Cerebellar nuclear complex (tissue), 1 donor: Measurements from ENCODE around the gene DLK1.

Experiments
- DNase-seq, 2 experiments: peaks; one replicate each; lab custom pipeline; 2025; lab: John Stamatoyannopoulos, UW

DLK1 gene

DNA sequence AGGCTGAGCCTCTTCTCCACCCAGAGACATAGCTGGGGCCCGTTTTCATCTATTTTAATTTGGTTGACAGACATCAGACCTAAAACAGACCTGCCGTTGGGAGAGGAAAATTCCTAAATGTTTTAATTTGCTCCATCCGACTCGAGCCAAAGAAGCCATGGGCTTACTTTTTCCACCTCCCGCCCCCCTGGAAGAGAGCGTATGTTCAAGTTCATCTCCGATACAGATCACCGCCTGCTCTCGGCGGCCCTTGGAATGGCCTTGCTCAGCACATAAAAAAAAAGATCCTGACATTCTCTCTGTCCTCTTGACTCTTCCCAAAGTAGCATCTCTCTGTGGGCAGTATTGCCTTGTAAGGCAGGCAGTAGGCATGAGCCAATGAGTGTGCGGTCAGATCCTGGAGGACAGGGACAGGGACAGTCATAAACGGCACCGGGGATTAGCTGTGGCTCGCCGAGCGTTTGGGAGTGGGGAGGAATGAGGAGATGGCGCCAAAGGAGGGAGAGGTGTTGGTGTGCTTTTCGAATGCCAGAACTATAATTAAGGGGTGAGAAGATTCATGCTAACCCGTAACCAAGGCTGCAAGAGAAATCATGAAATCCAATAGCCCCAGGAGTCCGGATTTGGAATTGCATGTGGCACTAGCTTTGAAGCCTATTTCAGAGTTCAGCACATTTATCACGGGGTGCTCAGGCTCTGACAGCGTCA lies 51.3 kb downstream of the DLK1 start:
- no peak for DNase-seq

DNA sequence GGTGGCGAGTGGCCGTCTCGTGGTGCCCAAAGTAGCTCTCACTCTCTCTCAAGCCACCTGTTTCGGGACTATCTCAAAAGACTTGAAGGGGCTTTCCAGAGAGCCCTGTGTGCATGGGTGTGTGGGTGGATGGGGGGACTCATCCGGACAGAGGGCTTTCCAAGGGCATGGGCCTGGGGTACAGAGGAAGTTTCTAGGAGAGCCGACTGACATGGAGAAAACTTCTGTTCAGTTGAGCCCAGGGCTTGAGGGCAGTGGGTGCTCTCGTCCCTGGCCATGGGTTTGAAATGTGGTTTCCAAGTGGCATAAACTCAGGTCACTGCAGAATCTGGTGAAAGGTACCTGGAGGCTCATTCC lies 51.8 kb downstream of the DLK1 start:
- no peak for DNase-seq

DNA sequence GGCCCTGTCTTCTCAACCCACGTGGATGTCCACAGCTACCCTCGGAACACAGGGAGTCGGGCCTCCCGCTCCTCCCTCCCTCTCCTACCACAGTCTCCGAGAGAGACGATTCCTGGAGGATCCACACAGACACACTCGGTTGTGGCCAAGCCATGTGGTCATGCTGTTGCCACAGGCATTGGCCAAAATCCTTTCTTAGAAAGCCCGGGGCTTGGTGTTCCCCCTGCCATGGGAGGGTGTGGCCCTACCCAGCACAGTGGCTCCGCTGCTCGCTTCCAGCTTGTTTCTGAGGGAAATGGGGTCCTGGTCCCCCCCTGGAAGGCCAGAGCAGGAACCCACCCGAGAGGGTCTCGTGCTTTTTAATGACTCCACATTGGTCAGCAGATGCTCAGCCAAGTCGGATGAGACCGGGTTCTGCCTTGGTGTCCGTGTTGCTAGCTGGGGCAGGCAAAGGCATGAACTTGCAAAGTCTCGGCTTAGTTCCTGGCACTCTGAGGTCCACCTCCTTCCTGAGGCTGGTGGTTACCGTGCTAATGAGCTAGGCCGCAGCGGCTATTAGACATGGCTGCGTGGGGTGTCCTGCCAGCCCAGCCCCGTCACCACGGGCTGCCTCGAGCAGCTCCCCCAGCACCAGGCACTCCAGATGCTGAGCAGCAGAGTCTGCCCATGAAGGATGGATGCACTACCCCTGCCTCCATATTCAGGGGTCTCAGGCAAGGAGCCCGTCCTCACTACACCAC lies 52.4 kb downstream of the DLK1 start:
- no peak for DNase-seq

DNA sequence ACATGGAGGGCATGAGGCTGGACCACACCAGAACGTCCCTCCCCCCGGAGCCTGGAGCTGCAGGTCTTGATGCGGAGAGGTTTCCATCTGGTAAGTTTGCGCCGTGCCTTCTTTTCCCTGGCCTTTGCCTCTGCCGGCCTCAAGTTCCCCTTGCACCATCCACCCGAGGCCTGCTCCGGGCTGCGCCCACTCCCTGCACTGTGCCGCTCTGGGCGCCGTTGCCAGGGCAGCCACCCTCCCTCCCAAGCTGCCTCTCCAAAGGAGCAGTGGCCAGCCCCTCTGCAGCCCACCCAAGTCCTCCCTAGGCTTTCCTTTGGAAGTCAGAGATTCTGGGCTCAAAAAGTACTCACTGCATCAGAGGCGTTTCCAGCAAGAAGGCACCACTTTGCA lies 53.0 kb downstream of the DLK1 start:
- no peak for DNase-seq

DNA sequence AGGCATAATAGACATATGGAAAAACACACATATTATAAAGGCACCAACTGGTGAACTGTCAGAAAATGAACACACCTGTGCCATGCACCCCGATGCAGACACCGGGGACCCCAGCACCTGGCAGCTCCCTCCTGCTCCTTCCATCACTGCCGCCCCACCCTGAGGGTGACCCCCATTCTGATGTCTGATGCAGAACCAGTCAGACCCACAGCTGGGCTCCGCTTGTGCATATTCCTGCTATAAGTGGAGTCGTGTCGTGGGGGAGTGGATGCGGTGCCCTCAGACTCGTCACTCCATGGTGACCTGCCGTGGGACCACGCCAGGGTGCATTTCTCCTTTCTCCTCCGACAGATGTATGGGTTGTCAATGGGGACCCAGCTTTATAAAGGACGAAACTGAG lies 53.6 kb downstream of the DLK1 start:
- DNase-seq, result no peak

DNA sequence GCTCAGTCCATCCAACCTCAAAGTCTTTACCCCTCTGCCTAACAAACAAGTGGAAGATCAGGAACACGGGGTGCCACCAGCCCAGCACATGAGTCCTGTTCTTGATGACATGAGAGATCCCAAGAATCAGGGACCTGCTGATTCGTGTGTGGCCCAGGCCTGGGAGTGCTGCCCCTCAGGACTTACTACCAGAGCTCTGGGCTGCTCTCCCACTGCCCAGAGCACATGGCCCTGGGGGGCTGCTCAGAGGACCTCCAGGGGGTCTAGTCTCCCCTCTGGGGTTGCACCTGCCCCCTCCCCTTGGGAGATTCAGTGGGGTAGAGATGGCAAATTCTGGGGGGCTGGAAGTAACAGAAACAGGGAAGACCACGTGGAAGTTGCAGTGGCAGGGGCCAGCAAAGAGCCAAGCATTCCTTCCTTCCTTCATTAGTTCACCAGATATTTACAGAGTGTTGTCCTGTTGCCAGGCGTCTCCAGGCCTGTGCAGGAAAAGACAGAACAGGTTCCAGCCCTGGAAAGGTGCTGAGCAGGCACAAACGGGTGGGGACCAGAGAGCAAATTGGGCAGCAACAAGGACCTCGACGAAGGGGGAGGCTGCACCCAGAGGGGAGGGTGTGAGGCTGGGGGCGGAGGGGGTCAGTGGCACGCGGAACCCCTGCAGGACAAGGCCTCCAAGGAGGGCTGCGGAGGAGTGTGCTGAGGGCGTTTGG lies 54.1 kb downstream of the DLK1 start:
- no peak for DNase-seq

DNA sequence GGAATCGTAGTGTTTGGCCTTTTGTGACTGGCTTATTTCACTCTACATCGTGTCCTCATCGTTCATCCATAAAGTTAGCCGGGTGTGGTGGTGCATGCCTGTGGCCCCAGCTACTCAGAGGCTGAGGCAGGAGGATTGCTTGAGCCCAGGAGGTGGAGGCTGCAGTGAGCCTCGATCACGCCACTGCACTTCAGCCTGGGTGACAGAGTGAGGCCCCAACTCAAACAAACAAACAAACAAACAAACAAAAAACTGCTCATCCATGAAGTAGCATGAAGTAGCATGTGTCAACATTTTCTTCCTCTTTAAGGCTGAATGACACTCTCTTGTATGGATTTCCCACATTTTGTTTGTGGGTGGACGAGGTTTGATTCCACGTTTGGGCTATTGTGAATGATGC lies 55.3 kb downstream of the DLK1 start:
- DNase-seq, result no peak

DNA sequence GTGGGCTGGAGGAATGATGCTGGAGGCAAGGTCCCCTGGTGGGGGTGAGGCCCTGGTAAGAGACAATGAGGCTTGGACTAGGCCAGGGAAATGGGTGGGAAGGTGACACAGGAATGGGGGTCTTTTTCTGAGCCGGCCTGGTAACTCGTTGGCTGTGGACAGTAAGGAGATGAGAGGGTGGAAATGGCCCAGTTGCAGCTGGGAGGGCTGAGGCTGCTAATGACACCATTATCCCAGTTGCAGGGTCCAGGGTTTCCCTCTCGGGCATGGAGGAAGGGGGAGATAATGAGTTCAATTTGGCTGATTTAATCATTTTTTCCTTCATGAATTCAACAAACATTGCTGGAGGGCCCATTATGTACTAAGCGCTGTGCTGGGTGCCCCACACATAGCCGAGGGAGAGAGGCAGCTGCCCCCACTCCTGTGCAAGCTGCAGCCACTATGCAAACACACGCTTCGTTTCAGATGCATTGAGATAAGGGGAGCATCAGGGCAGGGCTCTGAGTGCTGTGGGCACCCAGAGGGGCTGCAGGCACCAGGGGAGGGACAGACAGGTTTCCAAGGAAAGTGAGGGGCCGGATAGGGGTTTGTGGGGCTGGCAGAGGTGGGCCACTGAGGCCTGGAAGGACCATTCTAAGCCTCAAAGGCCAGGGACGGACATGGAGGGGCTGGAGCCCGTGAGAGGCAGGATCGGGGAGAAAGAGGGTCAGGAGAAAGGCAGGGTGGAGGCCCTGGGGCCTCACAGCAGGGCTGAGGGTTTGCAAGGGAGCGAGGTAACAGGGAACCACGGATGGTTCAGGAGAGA lies 56.0 kb downstream of the DLK1 start:
- no peak for DNase-seq

DNA sequence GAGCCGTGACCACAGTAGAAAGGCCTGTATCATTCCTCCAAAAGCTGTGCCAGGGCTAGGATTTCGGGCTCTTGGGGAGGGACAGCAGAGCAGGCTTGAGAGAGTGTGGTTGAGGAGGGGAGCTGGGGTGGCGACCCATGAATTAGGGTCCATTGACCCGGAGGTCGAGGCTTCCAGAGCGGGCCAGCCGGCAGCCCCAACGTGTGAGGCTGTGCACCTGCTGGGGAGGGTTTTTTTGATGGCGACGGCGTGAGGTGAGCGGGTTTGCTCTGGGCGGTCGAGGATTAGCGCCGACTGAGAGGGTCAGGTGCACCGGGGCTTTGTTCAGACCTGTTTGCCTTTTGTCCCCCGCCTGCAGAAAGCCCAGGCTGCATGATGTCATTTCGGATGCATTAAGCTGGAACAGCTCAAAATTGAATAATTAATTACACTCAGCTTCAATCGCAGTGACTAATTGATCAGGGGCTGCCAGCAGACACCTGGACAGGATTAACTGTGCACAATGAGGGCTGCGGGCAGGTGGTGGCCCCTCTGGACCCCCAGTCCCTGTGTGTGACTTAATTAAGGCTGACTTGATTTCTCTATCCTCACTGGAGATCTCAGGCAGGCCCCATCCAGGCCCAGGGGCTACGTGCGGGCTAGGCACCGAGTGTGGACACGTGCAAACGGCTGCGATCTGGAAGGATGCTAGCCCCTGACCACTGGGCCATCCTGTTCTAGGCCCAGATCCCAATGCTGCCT lies 57.1 kb downstream of the DLK1 start:
- DNase-seq, result no peak

DNA sequence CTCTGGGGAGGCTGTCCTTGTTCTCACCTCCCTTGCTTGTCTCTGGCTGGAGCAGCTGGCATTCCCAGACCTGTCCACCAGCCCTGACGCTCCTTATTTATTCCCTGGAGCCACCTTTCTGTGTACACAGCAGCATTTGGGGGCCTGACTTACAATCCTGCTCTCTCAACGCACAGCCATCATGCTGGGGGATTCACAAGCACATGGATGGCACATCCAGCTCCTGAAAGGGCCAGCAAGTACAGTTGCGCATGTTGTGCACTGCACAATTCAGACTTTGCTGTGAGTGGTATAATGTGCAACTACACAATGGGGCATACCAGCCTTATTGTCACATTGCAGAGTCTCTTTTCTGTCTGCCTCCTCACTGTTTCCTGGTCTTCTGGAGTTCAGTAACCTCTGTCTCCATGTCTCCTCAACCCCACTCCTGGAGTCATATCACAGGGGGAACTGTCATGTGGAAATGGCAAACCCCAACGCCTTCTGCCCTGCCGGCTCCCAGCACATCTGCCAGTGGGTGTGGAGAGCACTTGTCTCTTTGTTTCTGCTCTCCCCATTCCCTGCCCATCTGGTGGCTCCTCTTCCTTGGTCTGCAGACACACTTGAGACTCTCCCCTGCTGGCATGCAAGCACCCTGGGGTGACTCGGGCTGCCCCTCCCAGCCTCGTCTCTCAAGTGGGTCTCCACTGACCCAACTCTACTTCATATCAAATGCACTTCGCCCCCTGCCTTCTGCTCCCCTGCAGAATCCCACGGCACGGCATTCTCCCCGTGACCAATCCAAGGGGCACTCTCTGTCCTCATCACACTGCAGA lies 58.0 kb downstream of the DLK1 start:
- no peak for DNase-seq

DNA sequence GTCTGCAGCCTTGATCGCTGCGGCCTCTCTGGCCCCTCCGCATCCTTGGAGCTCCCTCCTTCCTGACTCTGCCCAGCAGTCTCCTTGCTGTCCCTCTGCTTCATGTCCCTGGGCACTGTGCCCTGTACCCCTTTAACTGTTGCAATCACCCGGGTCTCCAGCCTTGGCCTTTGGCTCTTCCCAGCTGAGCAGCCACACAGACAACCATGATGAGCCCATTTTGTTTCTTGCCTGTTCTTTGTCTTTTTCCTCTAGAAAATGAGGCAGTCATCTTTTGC lies 58.6 kb downstream of the DLK1 start:
- DNase-seq, result no peak

DNA sequence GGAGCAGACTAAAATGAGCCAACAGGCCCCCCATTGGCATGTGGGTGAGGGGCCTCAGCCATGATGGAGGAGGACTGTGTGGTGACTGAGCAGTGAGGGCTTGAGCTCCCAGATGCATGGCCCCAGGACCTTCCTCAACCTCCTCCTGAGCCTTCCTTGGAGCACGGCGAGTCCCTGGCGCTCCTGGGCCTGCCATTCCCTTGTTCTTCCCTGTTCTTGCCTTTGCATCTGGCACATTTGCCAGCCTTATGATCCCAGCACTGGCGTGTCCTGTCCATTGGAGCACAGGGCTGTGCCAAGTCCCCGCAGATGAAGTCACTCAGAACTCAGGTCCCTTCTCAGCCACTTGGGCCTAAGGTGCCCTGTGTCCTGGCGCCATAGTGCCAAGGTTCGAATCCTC lies 58.9 kb downstream of the DLK1 start:
- no peak for DNase-seq

DNA sequence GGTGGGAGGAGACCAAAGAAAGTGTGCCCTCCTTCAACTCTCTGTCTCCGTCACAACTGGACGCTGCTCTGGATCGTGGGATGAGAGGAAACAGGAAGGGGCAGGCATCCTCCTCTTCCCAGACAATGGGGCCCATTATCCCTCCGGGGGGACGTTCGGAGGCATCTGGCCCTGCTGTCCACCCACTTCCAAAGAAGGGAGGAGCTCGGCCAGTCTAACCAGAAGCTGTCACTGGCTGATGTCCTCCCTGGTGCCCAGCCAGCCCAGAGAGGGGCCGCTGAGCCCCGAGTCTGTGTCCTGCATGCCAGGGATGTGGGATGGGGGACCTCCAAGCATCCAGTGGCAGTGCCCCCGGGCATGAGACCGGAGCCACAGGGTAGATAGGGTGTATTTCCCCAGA lies 59.4 kb downstream of the DLK1 start:
- no peak for DNase-seq

DNA sequence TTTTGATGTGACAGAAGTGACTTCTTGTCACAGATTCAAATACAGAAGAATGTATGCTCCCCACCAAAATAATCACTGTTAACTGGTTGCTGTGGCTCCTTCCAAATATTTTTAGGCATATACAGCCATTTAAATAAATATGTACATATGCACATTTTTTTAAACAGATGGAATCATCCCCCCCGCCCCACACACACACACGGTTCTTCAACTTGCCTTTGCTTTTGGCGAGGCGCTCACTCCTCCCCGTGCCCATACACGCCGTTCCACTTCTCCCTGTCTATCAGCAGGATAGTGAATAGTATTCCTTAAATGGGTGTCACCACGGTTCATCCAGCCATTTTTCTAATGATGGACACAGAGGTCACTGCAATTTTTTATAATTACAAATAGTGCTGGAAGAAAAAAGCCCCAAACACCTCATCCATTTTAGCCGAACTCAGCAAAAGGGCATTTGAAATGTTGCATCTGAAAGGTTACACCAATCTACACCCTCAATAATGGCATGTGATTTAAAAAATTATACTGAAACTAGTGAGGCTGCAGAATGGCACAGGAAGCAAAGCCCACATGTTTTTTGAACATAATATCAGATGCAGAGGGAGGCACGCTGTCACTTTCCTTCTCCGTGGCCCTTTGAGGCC lies 60.0 kb downstream of the DLK1 start:
- DNase-seq, result no peak

DNA sequence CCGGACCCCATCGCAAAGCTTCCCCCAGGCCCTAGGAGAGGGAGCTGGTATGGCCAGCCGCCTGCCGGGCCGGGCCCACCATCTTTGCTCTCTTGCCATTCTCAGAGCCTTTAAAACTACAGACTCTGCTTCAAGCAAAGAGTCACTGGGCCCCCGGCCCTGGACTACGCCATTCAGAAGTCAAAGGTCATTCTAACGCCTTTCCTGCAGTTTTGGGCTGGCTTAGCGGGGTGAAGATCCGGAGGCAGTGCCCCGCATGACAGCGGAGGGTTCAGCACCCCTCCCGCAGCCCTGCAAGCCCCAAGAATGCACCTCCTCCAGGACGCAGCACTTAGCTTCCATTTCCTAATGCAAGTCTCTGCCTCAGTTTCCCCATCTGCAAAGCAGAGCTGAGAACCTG lies 61.0 kb downstream of the DLK1 start:
- DNase-seq, result no peak
